ENCODE data around the gene NPAS3. TPM values are rescaled to one million over a fixed set of nuclear protein-coding genes. Genes with fewer than 3 reads are reported as not detected.

NPAS3 gene
- total and polyA plus RNA-seq, 2 of the 13 experiments (the other 11 are each of a cell fraction or from before 2014, with no cell fraction given) = not detected

DNA sequence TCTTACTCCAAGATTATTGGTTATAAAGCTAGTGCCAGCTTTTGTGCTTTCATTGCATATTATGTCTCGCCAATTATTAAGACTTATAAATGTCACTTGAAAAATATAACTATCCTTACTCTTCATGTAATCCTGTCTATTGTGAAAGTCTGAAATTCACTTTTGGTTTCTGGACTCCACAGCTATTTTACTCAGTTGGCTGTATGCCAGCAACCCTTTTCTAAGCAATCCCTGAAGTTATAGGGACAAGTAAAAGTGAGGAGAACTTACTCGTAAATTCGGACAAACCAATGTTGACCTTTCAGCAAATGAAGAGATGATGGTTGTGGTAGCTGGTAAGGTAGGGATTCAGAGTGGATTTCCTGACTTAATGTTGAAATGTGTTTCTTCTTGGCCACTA is 196.3 kb downstream of the NPAS3 start:
- no peak overlapping the region for H2AFZ ChIP-seq (ENCODE audit: low read length)
- ATAC-seq = no peak
- peaks cover 41% of the 10 kb centered on the region for H3K9me3 ChIP-seq (ENCODE audit: low read length)
- in situ Hi-C loops (cut with HindIII; ENCODE audit: extremely low pct_ligation_motif_present, low pct_unique_long_range_greater_than_20kb) = no loop called here
- H3K79me2 ChIP-seq (ENCODE audit: insufficient read depth, low read length) = no peaks in the 10 kb centered on the region
- no peak overlapping the region for H3K4me2 ChIP-seq (ENCODE audit: low read depth, low read length)
- no peaks in the 10 kb centered on the region for H3K36me3 ChIP-seq (replicated peaks in 1 of 2; ENCODE audit: control insufficient read depth in 1 of 2, insufficient read depth in 2 of 2, low read length in 2 of 2)
- H4K20me1 ChIP-seq (ENCODE audit: insufficient read depth, low read length) = no peaks in the 10 kb centered on the region
- intact Hi-C loops (cut with micrococcal nuclease; ENCODE audit: unreplicated experiment) = no loop called here
- FAIRE-seq = no peak
- 2% methylated on average over 3 of the region's 3 CpGs for WGBS (ENCODE audit: low lambda C conversion rate)
- ChIA-PET POLR2A (no interaction called here), CTCF (ENCODE audit: low intra/inter-chr PET ratio, low total read pairs) (no interaction called here)
- BruUV-seq (replicated peaks) = no TSS peak
- no peaks in the 10 kb centered on the region for H3K4me1 ChIP-seq (ENCODE audit: insufficient read depth, low read length)
- TF ChIP-seq LCORL (IDR thresholded peaks at IDR 0.05) = peak; percentile 70; the same call in 1 of the 2 replicates
- TF ChIP-seq LCORL (CRISPR knock-in tag; IDR thresholded peaks at IDR 0.05) = no peak
- no peak for TF ChIP-seq BORCS8-MEF2B (CRISPR knock-in tag; IDR thresholded peaks at IDR 0.05)
- TF ChIP-seq ZNF530 (CRISPR knock-in tag; IDR thresholded peaks at IDR 0.05; ENCODE audit: low read depth) = no peak
- H3K4me3 ChIP-seq (replicated peaks in 1 of 3; ENCODE audit: insufficient read depth in 1 of 3, low read depth in 2 of 3, low read length in 3 of 3) = no peak overlapping the region
- DNase-seq (ENCODE audit: low spot score) = no peak
- no peaks in the 10 kb centered on the region for H3K27me3 ChIP-seq (ENCODE audit: control insufficient read depth in 1 of 2, insufficient read depth in 2 of 2, low read length in 2 of 2)
- H3K27ac ChIP-seq (ENCODE audit: extremely low read length, insufficient read depth, low read length) = no peak overlapping the region
- no peak overlapping the region for H3K9ac ChIP-seq (ENCODE audit: insufficient read depth, low read depth, low read length)

DNA sequence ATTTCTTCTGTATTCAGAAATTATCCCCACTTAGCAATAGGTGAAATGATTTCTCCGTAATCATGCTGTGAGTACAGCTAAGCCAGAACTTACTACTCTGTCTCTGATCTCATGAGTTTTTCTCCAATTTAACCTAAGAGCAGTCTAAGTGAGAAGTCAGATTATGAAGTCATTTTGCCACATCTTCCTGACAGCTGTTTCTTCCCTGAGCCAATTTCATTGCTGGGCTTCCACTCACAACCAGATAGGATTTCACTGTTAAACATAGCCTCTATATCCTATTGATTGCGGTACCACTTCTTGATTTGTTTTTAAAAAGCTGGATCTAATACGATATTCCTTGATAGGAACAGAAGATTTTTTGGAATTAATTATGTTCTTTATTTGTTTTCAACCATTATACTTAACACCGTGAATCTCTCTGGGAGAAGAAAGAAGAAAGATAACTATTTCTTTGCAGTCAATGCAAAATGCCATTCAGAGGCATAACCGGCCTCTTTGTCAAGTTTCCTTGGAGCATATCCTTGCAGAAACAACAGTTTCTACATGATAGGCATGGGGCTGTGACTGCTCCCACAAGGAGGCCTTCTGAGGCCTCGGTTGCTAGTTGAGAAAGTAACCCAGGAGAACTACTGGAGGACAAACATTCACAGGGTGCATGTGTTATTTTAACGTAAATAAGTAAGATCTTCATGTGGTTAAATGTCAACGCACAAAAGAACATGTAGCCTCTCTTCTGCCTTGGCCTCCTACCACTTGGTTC is 212.2 kb downstream of the NPAS3 start:
- in situ Hi-C loops (cut with HindIII; ENCODE audit: extremely low pct_ligation_motif_present, low pct_unique_long_range_greater_than_20kb) = no loop called here
- Histone ChIP-seq H3K27ac (ENCODE audit: extremely low read length, insufficient read depth, low read length) (no peak overlapping the region), H3K4me1 (ENCODE audit: insufficient read depth, low read length) (no peaks in the 10 kb centered on the region), H2AFZ (ENCODE audit: low read length) (no peak overlapping the region), H3K9me3 (ENCODE audit: low read length) (no peaks in the 10 kb centered on the region), H3K79me2 (ENCODE audit: insufficient read depth, low read length) (no peaks in the 10 kb centered on the region), H3K36me3 (replicated peaks in 1 of 2; ENCODE audit: control insufficient read depth in 1 of 2, insufficient read depth in 2 of 2, low read length in 2 of 2) (no peaks in the 10 kb centered on the region), H4K20me1 (ENCODE audit: insufficient read depth, low read length) (no peaks in the 10 kb centered on the region), H3K4me2 (ENCODE audit: low read depth, low read length) (no peak overlapping the region), H3K4me3 (replicated peaks in 1 of 3; ENCODE audit: insufficient read depth in 1 of 3, low read depth in 2 of 3, low read length in 3 of 3) (no peak overlapping the region), H3K27me3 (ENCODE audit: control insufficient read depth in 1 of 2, insufficient read depth in 2 of 2, low read length in 2 of 2) (no peaks in the 10 kb centered on the region), H3K9ac (ENCODE audit: insufficient read depth, low read depth, low read length) (no peak overlapping the region)
- DNase-seq (ENCODE audit: low spot score) = no peak
- ChIA-PET CTCF (ENCODE audit: low intra/inter-chr PET ratio, low total read pairs) (no interaction called here), POLR2A (no interaction called here)
- no peak for FAIRE-seq
- WGBS (ENCODE audit: low lambda C conversion rate) = 18% methylated on average over 8 of the region's 8 CpGs
- intact Hi-C loops (cut with micrococcal nuclease; ENCODE audit: unreplicated experiment) = no loop called here
- no TSS peak for BruUV-seq (replicated peaks)
- no peak for ATAC-seq
- TF ChIP-seq PLRG1 (conservative IDR thresholded peaks at IDR 0.05) (no peak), ZNF703 (CRISPR knock-in tag; IDR thresholded peaks at IDR 0.05; ENCODE audit: borderline replicate concordance) (no peak), TCF12 (IDR thresholded peaks at IDR 0.05) (no peak), TCF12 (CRISPR knock-in tag; IDR thresholded peaks at IDR 0.05) (no peak)
- TF ChIP-seq, protein P1, sequence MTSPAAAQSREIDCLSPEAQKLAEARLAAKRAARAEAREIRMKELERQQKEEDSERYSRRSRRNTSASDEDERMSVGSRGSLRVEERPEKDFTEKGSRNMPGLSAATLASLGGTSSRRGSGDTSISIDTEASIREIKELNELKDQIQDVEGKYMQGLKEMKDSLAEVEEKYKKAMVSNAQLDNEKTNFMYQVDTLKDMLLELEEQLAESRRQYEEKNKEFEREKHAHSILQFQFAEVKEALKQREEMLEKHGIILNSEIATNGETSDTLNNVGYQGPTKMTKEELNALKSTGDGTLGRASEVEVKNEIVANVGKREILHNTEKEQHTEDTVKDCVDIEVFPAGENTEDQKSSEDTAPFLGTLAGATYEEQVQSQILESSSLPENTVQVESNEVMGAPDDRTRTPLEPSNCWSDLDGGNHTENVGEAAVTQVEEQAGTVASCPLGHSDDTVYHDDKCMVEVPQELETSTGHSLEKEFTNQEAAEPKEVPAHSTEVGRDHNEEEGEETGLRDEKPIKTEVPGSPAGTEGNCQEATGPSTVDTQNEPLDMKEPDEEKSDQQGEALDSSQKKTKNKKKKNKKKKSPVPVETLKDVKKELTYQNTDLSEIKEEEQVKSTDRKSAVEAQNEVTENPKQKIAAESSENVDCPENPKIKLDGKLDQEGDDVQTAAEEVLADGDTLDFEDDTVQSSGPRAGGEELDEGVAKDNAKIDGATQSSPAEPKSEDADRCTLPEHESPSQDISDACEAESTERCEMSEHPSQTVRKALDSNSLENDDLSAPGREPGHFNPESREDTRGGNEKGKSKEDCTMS (CRISPR knock-in tag; conservative IDR thresholded peaks at IDR 0.05) = no peak
- TF ChIP-seq, protein P2, sequence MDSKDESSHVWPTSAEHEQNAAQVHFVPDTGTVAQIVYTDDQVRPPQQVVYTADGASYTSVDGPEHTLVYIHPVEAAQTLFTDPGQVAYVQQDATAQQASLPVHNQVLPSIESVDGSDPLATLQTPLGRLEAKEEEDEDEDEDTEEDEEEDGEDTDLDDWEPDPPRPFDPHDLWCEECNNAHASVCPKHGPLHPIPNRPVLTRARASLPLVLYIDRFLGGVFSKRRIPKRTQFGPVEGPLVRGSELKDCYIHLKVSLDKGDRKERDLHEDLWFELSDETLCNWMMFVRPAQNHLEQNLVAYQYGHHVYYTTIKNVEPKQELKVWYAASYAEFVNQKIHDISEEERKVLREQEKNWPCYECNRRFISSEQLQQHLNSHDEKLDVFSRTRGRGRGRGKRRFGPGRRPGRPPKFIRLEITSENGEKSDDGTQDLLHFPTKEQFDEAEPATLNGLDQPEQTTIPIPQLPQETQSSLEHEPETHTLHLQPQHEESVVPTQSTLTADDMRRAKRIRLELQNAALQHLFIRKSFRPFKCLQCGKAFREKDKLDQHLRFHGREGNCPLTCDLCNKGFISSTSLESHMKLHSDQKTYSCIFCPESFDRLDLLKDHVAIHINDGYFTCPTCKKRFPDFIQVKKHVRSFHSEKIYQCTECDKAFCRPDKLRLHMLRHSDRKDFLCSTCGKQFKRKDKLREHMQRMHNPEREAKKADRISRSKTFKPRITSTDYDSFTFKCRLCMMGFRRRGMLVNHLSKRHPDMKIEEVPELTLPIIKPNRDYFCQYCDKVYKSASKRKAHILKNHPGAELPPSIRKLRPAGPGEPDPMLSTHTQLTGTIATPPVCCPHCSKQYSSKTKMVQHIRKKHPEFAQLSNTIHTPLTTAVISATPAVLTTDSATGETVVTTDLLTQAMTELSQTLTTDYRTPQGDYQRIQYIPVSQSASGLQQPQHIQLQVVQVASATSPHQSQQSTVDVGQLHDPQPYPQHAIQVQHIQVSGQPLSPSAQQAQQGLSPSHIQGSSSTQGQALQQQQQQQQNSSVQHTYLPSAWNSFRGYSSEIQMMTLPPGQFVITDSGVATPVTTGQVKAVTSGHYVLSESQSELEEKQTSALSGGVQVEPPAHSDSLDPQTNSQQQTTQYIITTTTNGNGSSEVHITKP (CRISPR knock-in tag; IDR thresholded peaks at IDR 0.05; ENCODE audit: low read depth) = no peak

Measured in HepG2 (cell line).